Measurements from ENCODE around the gene STK4. TPM values are rescaled to one million over a fixed set of nuclear protein-coding genes. Genes with fewer than 3 reads are reported as not detected.

Gene STK4
- total and polyA plus RNA-seq, 8 donors = 25.0 to 63.7 (median 28.2) TPM

GRCh38 chr20:44918761-44919160 lies 47.6 kb upstream of the STK4 start:
- Histone ChIP-seq H3K27me3 (no peaks in the 10 kb centered on the region), H3K4me3 (no peak overlapping the region), H3K27ac (no peak overlapping the region), H3K36me3 (peaks cover 0 to 57% of the 10 kb centered on the region in 2 donors), H3K4me1 (no peaks in the 10 kb centered on the region), H3K9me3 (no peaks in the 10 kb centered on the region)
- intact Hi-C loops (cut with DNase I) = no loop called here
- DNase-seq (no peak), ATAC-seq (no peak)
- TF ChIP-seq CTCF (IDR thresholded peaks at IDR 0.05) = no peak

- no peak overlapping the region for H3K4me3 ChIP-seq
- TF ChIP-seq CTCF (IDR thresholded peaks at IDR 0.05) = no peak
- H3K27ac ChIP-seq = no peak overlapping the region
- H3K36me3 ChIP-seq = peaks cover 0 to 65% of the 10 kb centered on the region in 2 donors
- DNase-seq (no peak), ATAC-seq (no peak)
- no peaks in the 10 kb centered on the region for H3K4me1 ChIP-seq
- intact Hi-C loops (cut with DNase I) = no loop called here
- H3K27me3 ChIP-seq = no peaks in the 10 kb centered on the region
- H3K9me3 ChIP-seq = no peaks in the 10 kb centered on the region
Measured at GRCh38 chr20:44921447-44921846, 44.9 kb upstream of the STK4 start.

- intact Hi-C loops (cut with DNase I) = no loop called here
Measured at GRCh38 chr20:44924541-44924940, 41.8 kb upstream of the STK4 start.

GRCh38 chr20:44928595-44928994 lies 37.7 kb upstream of the STK4 start:
- Histone ChIP-seq H3K27me3 (no peaks in the 10 kb centered on the region), H3K27ac (no peak overlapping the region), H3K36me3 (peaks cover 0 to 50% of the 10 kb centered on the region in 2 donors), H3K9me3 (no peaks in the 10 kb centered on the region), H3K4me1 (no peaks in the 10 kb centered on the region), H3K4me3 (no peak overlapping the region)
- no peak for TF ChIP-seq CTCF (IDR thresholded peaks at IDR 0.05)
- DNase-seq = no peak
- ATAC-seq = peak; percentile 80
- intact Hi-C loops (cut with DNase I) = no loop called here

More at GRCh38 chr20:44924541-44924940, 41.8 kb upstream of the STK4 start:
- DNase-seq (no peak), ATAC-seq (no peak)
- Histone ChIP-seq H3K9me3 (no peaks in the 10 kb centered on the region), H3K27me3 (no peaks in the 10 kb centered on the region), H3K4me1 (no peaks in the 10 kb centered on the region), H3K27ac (no peak overlapping the region), H3K4me3 (no peak overlapping the region), H3K36me3 (peaks cover 0 to 44% of the 10 kb centered on the region in 2 donors)
- TF ChIP-seq CTCF (IDR thresholded peaks at IDR 0.05) = no peak

GRCh38 chr20:44930517-44931168 lies 35.7 kb upstream of the STK4 start:
- no peak overlapping the region for H3K27ac ChIP-seq
- ATAC-seq (no peak), DNase-seq (no peak)
- TF ChIP-seq CTCF (IDR thresholded peaks at IDR 0.05) = no peak
- no peaks in the 10 kb centered on the region for H3K9me3 ChIP-seq
- no peaks in the 10 kb centered on the region for H3K4me1 ChIP-seq
- no peak overlapping the region for H3K4me3 ChIP-seq
- intact Hi-C loops (cut with DNase I) = no loop called here
- H3K27me3 ChIP-seq = no peaks in the 10 kb centered on the region
- H3K36me3 ChIP-seq = peaks cover 0 to 53% of the 10 kb centered on the region in 2 donors

Measured in left lung (tissue), 10 donors.